B cell (primary cell): ENCODE data around the gene RBMX2. TPM values are rescaled to one million over a fixed set of nuclear protein-coding genes. Genes with fewer than 3 reads are reported as not detected.

Source experiments
- ATAC-seq: fragments of 200-7000 bp; cut with Tn5 transposase; one replicate; pipeline ENCODE4 v1.10.0; 2021; ENCODE audit warnings: low read depth, mild to moderate bottlenecking, moderate number of reproducible peaks, moderate library complexity
- CTCF ChIA-PET: fragments of 350-600 bp; sonication (Branson Sonifier 250); formaldehyde crosslinking; loops from one replicate; lab custom pipeline; 2021; ENCODE audit warnings: antibody characterized with exemption, inconsistent platforms; lab: Charles Lee
- POLR2A ChIA-PET: fragments of 350-600 bp; sonication (Branson Sonifier 250); formaldehyde crosslinking; loops from one replicate; lab custom pipeline; 2021; ENCODE audit warnings: antibody characterized with exemption; lab: Charles Lee
- DNase-seq: peaks from one replicate; pipeline ENCODE4 v3.0.0; 2013
- H2AFZ ChIP-seq: 2 replicates; pipeline ENCODE4 v1.6.1; 2012; ENCODE audit warnings: mild to moderate bottlenecking, low read depth, low read length; ENCODE audit not compliant: insufficient read depth, poor library complexity, severe bottlenecking
- H3K27ac ChIP-seq, 2 donors: 1 replicate in 1 of 2; 2 replicates in 1 of 2; pipeline ENCODE4 v1.5.1; 2012 to 2013; ENCODE audit warnings: low read length in 2 of 2, mild to moderate bottlenecking in 2 of 2, moderate library complexity in 1 of 2
- H3K27me3 ChIP-seq, 4 experiments: fragments of 200-600 bp in 1 of 4; sonication (generic) in 1 of 4; replicated peaks in 1 of 4; 1 replicate in 2 of 4; 2 replicates in 2 of 4; pipeline versions ENCODE4 v1.6.1 to v1.7.0; 2013 to 2016; ENCODE audit warnings: low read length in 3 of 4, mild to moderate bottlenecking in 2 of 4, mixed read lengths in 1 of 4, moderate library complexity in 1 of 4; ENCODE audit not compliant: insufficient read depth in 4 of 4, control insufficient read depth in 3 of 4; ENCODE audit errors: control extremely low read depth in 1 of 4
- H3K36me3 ChIP-seq, 2 experiments: replicated peaks in 1 of 2; 1 replicate in 1 of 2; 2 replicates in 1 of 2; pipeline versions ENCODE4 v1.6.1 to v1.7.1; 2013; ENCODE audit warnings: low read length in 1 of 2; ENCODE audit not compliant: insufficient read depth in 2 of 2, control insufficient read depth in 1 of 2; ENCODE audit errors: control extremely low read depth in 1 of 2, extremely low read depth in 1 of 2
- H3K4me1 ChIP-seq, 2 donors: fragments of 200-600 bp in 1 of 2; sonication (generic) in 1 of 2; 1 replicate in 1 of 2; 2 replicates in 1 of 2; pipeline versions ENCODE4 v1.5.1 to v1.6.1; 2013 to 2017; ENCODE audit warnings: low read length in 2 of 2; ENCODE audit not compliant: control insufficient read depth in 2 of 2, insufficient read depth in 2 of 2
- H3K4me2 ChIP-seq: replicated peaks from 2 replicates; pipeline ENCODE3; 2012; ENCODE audit warnings: mild to moderate bottlenecking, low read depth, low read length; ENCODE audit not compliant: poor library complexity, severe bottlenecking
- H3K4me3 ChIP-seq, 5 experiments: fragments of 200-600 bp in 1 of 5; sonication (generic) in 1 of 5; 1 replicate in 3 of 5; 2 replicates in 2 of 5; pipeline versions ENCODE4 v1.5.1 to v1.7.0; 2011 to 2016; ENCODE audit warnings: low read length in 4 of 5, mild to moderate bottlenecking in 4 of 5, low read depth in 2 of 5, control low read depth in 1 of 5, moderate library complexity in 1 of 5; ENCODE audit not compliant: insufficient read depth in 1 of 5; ENCODE audit errors: control extremely low read depth in 1 of 5, extremely low read depth in 1 of 5
- H3K79me2 ChIP-seq: fragments of 200-600 bp; sonication (generic); one replicate; pipeline ENCODE4 v1.6.0; 2016; ENCODE audit warnings: low read length; ENCODE audit not compliant: control insufficient read depth, insufficient read depth
- H3K9ac ChIP-seq: fragments of 200-600 bp; sonication (generic); 2 replicates; pipeline ENCODE4 v1.6.1; 2017; ENCODE audit warnings: mild to moderate bottlenecking, low read length, moderate library complexity
- H3K9me3 ChIP-seq, 3 donors: one replicate each; pipeline versions ENCODE4 v1.6.1 to v1.7.1; 2013; ENCODE audit warnings: low read length in 2 of 3; ENCODE audit not compliant: control insufficient read depth in 2 of 3, insufficient read depth in 1 of 3; ENCODE audit errors: control extremely low read depth in 1 of 3
- H4K20me1 ChIP-seq: 2 replicates; pipeline ENCODE4 v1.6.0; 2012; ENCODE audit warnings: mild to moderate bottlenecking, low read length; ENCODE audit not compliant: insufficient read depth, control insufficient read depth, poor library complexity, severe bottlenecking
- H3K27ac Mint-ChIP-seq: one replicate; pipeline ENCODE4 v1.8.0; 2021; ENCODE audit warnings: mixed read lengths
- H3K27me3 Mint-ChIP-seq: one replicate; pipeline ENCODE4 v1.8.0; 2021; ENCODE audit warnings: mixed read lengths
- H3K4me1 Mint-ChIP-seq: one replicate; pipeline ENCODE4 v1.8.0; 2021; ENCODE audit warnings: mixed read lengths
- H3K4me3 Mint-ChIP-seq: one replicate; pipeline ENCODE4 v1.8.0; 2021; ENCODE audit warnings: mixed read lengths
- H3K9me3 Mint-ChIP-seq: one replicate; pipeline ENCODE4 v1.8.0; 2022; ENCODE audit warnings: mixed read lengths; ENCODE audit not compliant: insufficient read depth
- CTCF ChIP-seq: fragments of 200-600 bp; IDR thresholded peaks from one replicate; pipeline ENCODE4 v1.8.0; 2022; ENCODE audit warnings: antibody characterized with exemption, mild to moderate bottlenecking
- EZH2 ChIP-seq: IDR thresholded peaks from 2 replicates; pipeline ENCODE4 v1.6.1; 2012; ENCODE audit warnings: borderline replicate concordance, low read depth, mild to moderate bottlenecking, moderate library complexity, low read length; ENCODE audit not compliant: insufficient read depth, poor library complexity, severe bottlenecking
- WGBS: methylation state at CpG from one replicate; pipeline ENCODE4 v1.1.5; 2013; ENCODE audit warnings: missing lambda C conversion rate; ENCODE audit not compliant: insufficient coverage; 5-methylcytosine and 5-hydroxymethylcytosine counted together
- intact Hi-C: fragments of 100-400 bp; cut with micrococcal nuclease; formaldehyde crosslinking; loops from one replicate; pipeline ENCODE4 v1.10.0; 2022
- polyA plus RNA-seq: library from polyadenylated mRNA; depleted of rRNA; stranded (reverse); fragments of >200 nt; gene quantifications from 2 replicates; pipeline ENCODE4 v1.2.3, GENCODE V29; 2012
- total RNA-seq, 2 donors: library from RNA; stranded (reverse); fragments of 120-200 nt in 1 of 2; gene quantifications; 1 replicate in 1 of 2; 2 replicates in 1 of 2; pipeline versions ENCODE4 v1.2.3 to v1.2.4, GENCODE V29; 2013 to 2022

The RBMX2 gene
- total and polyA plus RNA-seq, 2 donors (not counting 1 experiment from before 2014, with no cell fraction given), result 9.8 to 25.2 TPM

GRCh38 chrX:130386408-130386808 is 15.4 kb upstream of the RBMX2 start:
- intact Hi-C loops, result no loop called here
- no peaks in the 10 kb centered on the region for H3K4me1 ChIP-seq
- no peaks in the 10 kb centered on the region for H3K4me1 Mint-ChIP-seq
- H2AFZ ChIP-seq, result no peak overlapping the region
- ChIA-PET POLR2A (no interaction called here), CTCF (interaction anchor here (1.0 kb wide), 1 partner anchor 530 kb away, joined by 3 read pairs; no protein-coding TSS in a partner anchor)
- H3K9me3 ChIP-seq, result no peaks in the 10 kb centered on the region
- no peaks in the 10 kb centered on the region for H4K20me1 ChIP-seq
- H3K79me2 ChIP-seq, result no peaks in the 10 kb centered on the region
- H3K9me3 Mint-ChIP-seq, result no peaks in the 10 kb centered on the region
- peaks cover 9% of the 10 kb centered on the region for H3K27me3 Mint-ChIP-seq
- H3K27ac ChIP-seq, result no peak overlapping the region
- no peak overlapping the region for H3K4me2 ChIP-seq
- WGBS, result 76% methylated on average over 3 of the region's 5 CpGs
- H3K9ac ChIP-seq, result no peak overlapping the region
- H3K27me3 ChIP-seq, result no peaks in the 10 kb centered on the region
- no peak overlapping the region for H3K4me3 ChIP-seq
- TF ChIP-seq CTCF, result no peak
- TF ChIP-seq EZH2, result no peak
- ATAC-seq, result no peak
- H3K27ac Mint-ChIP-seq, result no peak overlapping the region
- no peaks in the 10 kb centered on the region for H3K36me3 ChIP-seq
- DNase-seq, result no peak
- H3K4me3 Mint-ChIP-seq, result no peak overlapping the region

- H3K27me3 Mint-ChIP-seq, result peaks cover 37% of the 10 kb centered on the region
- ChIA-PET CTCF (no interaction called here), POLR2A (no interaction called here)
- WGBS, result 29% methylated on average over 3 of the region's 5 CpGs
- peaks cover 0 to 9% (median 0%) of the 10 kb centered on the region in 4 experiments for H3K27me3 ChIP-seq
- H3K4me2 ChIP-seq, result no peak overlapping the region
- no peaks in the 10 kb centered on the region for H3K9me3 Mint-ChIP-seq
- no peak overlapping the region for H3K9ac ChIP-seq
- H3K79me2 ChIP-seq, result no peaks in the 10 kb centered on the region
- ATAC-seq, result no peak
- no peak overlapping the region for H3K4me3 ChIP-seq
- no peaks in the 10 kb centered on the region for H4K20me1 ChIP-seq
- intact Hi-C loops, result no loop called here
- DNase-seq, result no peak
- H3K36me3 ChIP-seq, result no peaks in the 10 kb centered on the region
- no peak overlapping the region for H2AFZ ChIP-seq
- no peak overlapping the region for H3K27ac ChIP-seq
- H3K4me3 Mint-ChIP-seq, result no peak overlapping the region
- no peaks in the 10 kb centered on the region for H3K9me3 ChIP-seq
- TF ChIP-seq EZH2, result no peak
- no peak for TF ChIP-seq CTCF
- H3K4me1 Mint-ChIP-seq, result no peaks in the 10 kb centered on the region
- H3K4me1 ChIP-seq, result no peaks in the 10 kb centered on the region
- H3K27ac Mint-ChIP-seq, result no peak overlapping the region
Measured at GRCh38 chrX:130393451-130394074, 8.2 kb upstream of the RBMX2 start.
